Stomach (tissue), 4 donors: ENCODE measurements around the gene SPAG16.

Source experiments
- EP300 ChIP-seq: sonication (generic); formaldehyde crosslinking; IDR thresholded peaks from one replicate; pipeline ENCODE4 v1.6.1; 2017; ENCODE audit warnings: antibody characterized with exemption
- POLR2A ChIP-seq, 4 donors: fragments of 450-650 bp; IDR thresholded peaks; one replicate each; pipeline ENCODE4 v1.6.1; 2016; ENCODE audit warnings: antibody characterized with exemption in 4 of 4, control low read depth in 2 of 4, mild to moderate bottlenecking in 1 of 4, moderate library complexity in 1 of 4
- POLR2AphosphoS5 ChIP-seq, 3 donors: sonication (generic); formaldehyde crosslinking; IDR thresholded peaks; one replicate each; pipeline ENCODE4 v1.6.1; 2016; ENCODE audit warnings: antibody characterized with exemption in 3 of 3
- TF ChIP-seq, protein P1 (sequence below), 7 experiments: fragments of 450-650 bp in 4 of 7; fragments of 200-600 bp in 3 of 7; sonication (generic) in 3 of 7; IDR thresholded peaks; one replicate each; pipeline ENCODE4 v1.5.1; 2016 to 2019; ENCODE audit warnings: antibody characterized with exemption in 7 of 7, control low read depth in 2 of 7, mild to moderate bottlenecking in 1 of 7

DNA sequence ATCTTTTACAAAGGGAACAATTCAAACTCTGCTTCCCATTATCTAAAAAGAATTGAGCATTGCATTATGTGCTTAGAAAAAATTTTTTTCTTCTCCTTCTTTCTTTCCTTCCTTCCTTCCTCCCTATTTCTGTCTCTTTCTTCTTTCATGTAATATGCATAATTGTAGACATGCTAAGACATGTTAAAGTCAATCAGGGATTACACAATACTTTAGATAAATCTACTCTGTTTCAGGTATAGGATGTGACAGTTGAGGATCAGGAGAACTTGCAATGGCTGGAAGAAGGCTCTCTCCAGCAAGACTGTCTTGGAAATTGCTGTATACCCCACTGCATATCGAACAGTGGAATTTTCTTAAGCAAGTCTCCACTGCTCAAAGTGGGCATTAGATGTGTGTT is 9.0 kb upstream of the SPAG16 start:
- TF ChIP-seq, protein P1, sequence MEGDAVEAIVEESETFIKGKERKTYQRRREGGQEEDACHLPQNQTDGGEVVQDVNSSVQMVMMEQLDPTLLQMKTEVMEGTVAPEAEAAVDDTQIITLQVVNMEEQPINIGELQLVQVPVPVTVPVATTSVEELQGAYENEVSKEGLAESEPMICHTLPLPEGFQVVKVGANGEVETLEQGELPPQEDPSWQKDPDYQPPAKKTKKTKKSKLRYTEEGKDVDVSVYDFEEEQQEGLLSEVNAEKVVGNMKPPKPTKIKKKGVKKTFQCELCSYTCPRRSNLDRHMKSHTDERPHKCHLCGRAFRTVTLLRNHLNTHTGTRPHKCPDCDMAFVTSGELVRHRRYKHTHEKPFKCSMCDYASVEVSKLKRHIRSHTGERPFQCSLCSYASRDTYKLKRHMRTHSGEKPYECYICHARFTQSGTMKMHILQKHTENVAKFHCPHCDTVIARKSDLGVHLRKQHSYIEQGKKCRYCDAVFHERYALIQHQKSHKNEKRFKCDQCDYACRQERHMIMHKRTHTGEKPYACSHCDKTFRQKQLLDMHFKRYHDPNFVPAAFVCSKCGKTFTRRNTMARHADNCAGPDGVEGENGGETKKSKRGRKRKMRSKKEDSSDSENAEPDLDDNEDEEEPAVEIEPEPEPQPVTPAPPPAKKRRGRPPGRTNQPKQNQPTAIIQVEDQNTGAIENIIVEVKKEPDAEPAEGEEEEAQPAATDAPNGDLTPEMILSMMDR (IDR thresholded peaks at IDR 0.05): no peak
- no peak for TF ChIP-seq POLR2A (IDR thresholded peaks at IDR 0.05)
- no peak for TF ChIP-seq POLR2AphosphoS5 (IDR thresholded peaks at IDR 0.05)
- no peak for TF ChIP-seq EP300
